Neural progenitor cell (in vitro differentiated cells): ENCODE data around the gene CPB1.

Source experiments
- EZH2 ChIP-seq: fragments of 200-600 bp; sonication (generic); IDR thresholded peaks from 2 replicates; pipeline ENCODE4 v1.6.1; 2017; ENCODE audit warnings: antibody characterized with exemption, mild to moderate bottlenecking, moderate library complexity
- EZH2phosphoT487 ChIP-seq: fragments of 200-600 bp; sonication (generic); IDR thresholded peaks from 2 replicates; pipeline ENCODE4 v1.6.1; 2017; ENCODE audit warnings: antibody characterized with exemption
- TF ChIP-seq, protein P1 (sequence below): fragments of 200-600 bp; sonication (generic); IDR thresholded peaks from 2 replicates; pipeline ENCODE4 v1.5.1; 2017; ENCODE audit warnings: antibody characterized with exemption, mild to moderate bottlenecking

DNA sequence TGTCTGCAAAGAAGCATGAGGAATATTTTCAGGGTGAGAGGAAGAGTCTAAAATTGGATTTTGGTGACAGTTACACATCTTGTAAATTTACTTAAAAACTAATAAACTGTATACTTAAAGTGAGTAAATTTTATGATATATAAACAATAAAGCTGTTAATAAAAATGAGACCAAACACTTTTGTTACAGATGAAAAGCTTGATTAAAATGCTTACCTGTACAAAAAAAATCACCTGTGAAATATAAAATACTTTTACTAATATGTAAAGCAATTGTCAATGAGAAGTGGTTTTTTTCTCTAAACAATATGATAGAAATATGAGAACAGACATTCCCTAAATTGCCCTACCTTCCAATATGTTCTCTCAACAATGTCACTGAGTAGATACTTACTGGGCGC is 27.2 kb upstream of the CPB1 start:
- TF ChIP-seq EZH2phosphoT487 (no peak), EZH2 (no peak)
- TF ChIP-seq, protein P1, sequence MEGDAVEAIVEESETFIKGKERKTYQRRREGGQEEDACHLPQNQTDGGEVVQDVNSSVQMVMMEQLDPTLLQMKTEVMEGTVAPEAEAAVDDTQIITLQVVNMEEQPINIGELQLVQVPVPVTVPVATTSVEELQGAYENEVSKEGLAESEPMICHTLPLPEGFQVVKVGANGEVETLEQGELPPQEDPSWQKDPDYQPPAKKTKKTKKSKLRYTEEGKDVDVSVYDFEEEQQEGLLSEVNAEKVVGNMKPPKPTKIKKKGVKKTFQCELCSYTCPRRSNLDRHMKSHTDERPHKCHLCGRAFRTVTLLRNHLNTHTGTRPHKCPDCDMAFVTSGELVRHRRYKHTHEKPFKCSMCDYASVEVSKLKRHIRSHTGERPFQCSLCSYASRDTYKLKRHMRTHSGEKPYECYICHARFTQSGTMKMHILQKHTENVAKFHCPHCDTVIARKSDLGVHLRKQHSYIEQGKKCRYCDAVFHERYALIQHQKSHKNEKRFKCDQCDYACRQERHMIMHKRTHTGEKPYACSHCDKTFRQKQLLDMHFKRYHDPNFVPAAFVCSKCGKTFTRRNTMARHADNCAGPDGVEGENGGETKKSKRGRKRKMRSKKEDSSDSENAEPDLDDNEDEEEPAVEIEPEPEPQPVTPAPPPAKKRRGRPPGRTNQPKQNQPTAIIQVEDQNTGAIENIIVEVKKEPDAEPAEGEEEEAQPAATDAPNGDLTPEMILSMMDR: no peak
